ENCODE measurements around the gene FAM3C.

GRCh38 chr7:121440857-121441503, 44.9 kb upstream of the FAM3C start:
- TF ChIP-seq CTCF (conservative IDR thresholded peaks at IDR 0.05 in 1 of 2, IDR thresholded peaks at IDR 0.05 in 1 of 2; ENCODE audit: low read depth in 1 of 2, low read length in 2 of 2) = no peak
- no peak for TF ChIP-seq EZH2 (IDR thresholded peaks at IDR 0.05; ENCODE audit: low read length, missing control alignments)
